GM12874 (cell line): ENCODE measurements around the gene TUBA1B.

Experiments used
- CTCF ChIP-seq: IDR thresholded peaks from 2 replicates; pipeline ENCODE4 v1.5.1; 2011; ENCODE audit warnings: low read depth, mild to moderate bottlenecking, control low read depth, low read length, moderate library complexity; ENCODE audit not compliant: insufficient read depth

TUBA1B gene

GRCh38 chr12:49131051-49131893 is at the start of gene TUBA1B:
TUBA1B (minus strand) TSS chr12:49131395; CDS start chr12:49131300, 95 bp downstream.
- TF ChIP-seq CTCF, result no peak

- TF ChIP-seq CTCF, result no peak
Measured at GRCh38 chr12:49174218-49174617, 43.0 kb upstream of the TUBA1B start.

GRCh38 chr12:49170924-49171323 is 39.7 kb upstream of the TUBA1B start:
- TF ChIP-seq CTCF, result no peak

GRCh38 chr12:49165114-49165513 is 33.9 kb upstream of the TUBA1B start:
- no peak for TF ChIP-seq CTCF

GRCh38 chr12:49161092-49161795 is 30.0 kb upstream of the TUBA1B start:
- no peak for TF ChIP-seq CTCF

GRCh38 chr12:49160399-49160798 is 29.2 kb upstream of the TUBA1B start:
- no peak for TF ChIP-seq CTCF

- no peak for TF ChIP-seq CTCF
Measured at GRCh38 chr12:49154221-49154620, 23.0 kb upstream of the TUBA1B start.
